ENCODE results near the gene LMTK3.
"Not testable (repeated sequence)": the region's sequence is repeated elsewhere in the genome, so short reads cannot be mapped to it uniquely, and the experiment has no call there.

- not testable (repeated sequence) for TF ChIP-seq CTCF (IDR thresholded peaks at IDR 0.05; ENCODE audit: insufficient read depth, low read length); POLR2AphosphoS5 (IDR thresholded peaks at IDR 0.05; ENCODE audit: low read depth); GABPA (IDR thresholded peaks at IDR 0.05; ENCODE audit: low read depth)
- TF ChIP-seq, protein P1, sequence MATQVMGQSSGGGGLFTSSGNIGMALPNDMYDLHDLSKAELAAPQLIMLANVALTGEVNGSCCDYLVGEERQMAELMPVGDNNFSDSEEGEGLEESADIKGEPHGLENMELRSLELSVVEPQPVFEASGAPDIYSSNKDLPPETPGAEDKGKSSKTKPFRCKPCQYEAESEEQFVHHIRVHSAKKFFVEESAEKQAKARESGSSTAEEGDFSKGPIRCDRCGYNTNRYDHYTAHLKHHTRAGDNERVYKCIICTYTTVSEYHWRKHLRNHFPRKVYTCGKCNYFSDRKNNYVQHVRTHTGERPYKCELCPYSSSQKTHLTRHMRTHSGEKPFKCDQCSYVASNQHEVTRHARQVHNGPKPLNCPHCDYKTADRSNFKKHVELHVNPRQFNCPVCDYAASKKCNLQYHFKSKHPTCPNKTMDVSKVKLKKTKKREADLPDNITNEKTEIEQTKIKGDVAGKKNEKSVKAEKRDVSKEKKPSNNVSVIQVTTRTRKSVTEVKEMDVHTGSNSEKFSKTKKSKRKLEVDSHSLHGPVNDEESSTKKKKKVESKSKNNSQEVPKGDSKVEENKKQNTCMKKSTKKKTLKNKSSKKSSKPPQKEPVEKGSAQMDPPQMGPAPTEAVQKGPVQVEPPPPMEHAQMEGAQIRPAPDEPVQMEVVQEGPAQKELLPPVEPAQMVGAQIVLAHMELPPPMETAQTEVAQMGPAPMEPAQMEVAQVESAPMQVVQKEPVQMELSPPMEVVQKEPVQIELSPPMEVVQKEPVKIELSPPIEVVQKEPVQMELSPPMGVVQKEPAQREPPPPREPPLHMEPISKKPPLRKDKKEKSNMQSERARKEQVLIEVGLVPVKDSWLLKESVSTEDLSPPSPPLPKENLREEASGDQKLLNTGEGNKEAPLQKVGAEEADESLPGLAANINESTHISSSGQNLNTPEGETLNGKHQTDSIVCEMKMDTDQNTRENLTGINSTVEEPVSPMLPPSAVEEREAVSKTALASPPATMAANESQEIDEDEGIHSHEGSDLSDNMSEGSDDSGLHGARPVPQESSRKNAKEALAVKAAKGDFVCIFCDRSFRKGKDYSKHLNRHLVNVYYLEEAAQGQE (IDR thresholded peaks at IDR 0.05; ENCODE audit: insufficient replicate concordance, low read depth) = not testable (repeated sequence)
Observed at GRCh38 chr19:48519426-48519825, 7.8 kb upstream of the LMTK3 start.
